Body of pancreas (tissue), 4 donors: Measurements from ENCODE around the gene HJURP. TPM values are rescaled to one million over a fixed set of nuclear protein-coding genes. Genes with fewer than 3 reads are reported as not detected.

Source experiments
- ATAC-seq: fragments of 150-250 bp; one replicate; pipeline ENCODE4 v1.9.1; 2016
- DNase-seq, 4 donors: peaks; one replicate each; pipeline ENCODE4 v3.0.0-alpha.2; 2019
- H3K27ac ChIP-seq, 4 donors: fragments of 200-600 bp; sonication (generic); 1 replicate in 3 of 4; 2 replicates in 1 of 4; pipeline versions ENCODE4 v1.5.1 to v1.6.1; 2016 to 2019; ENCODE audit warnings: mild to moderate bottlenecking in 1 of 4, mixed read lengths in 1 of 4, moderate library complexity in 1 of 4
- H3K27me3 ChIP-seq, 2 donors: fragments of 200-600 bp; sonication (generic); one replicate each; pipeline ENCODE4 v1.6.0; 2016; ENCODE audit warnings: mild to moderate bottlenecking in 1 of 2
- H3K36me3 ChIP-seq, 2 donors: fragments of 200-600 bp; sonication (generic); replicated peaks in 1 of 2; 2 replicates each; pipeline ENCODE4 v1.5.1; 2016; ENCODE audit warnings: low read depth in 2 of 2; ENCODE audit not compliant: insufficient read depth in 1 of 2
- H3K4me1 ChIP-seq: fragments of 200-600 bp; sonication (generic); one replicate; pipeline ENCODE4 v1.6.0; 2016
- H3K4me3 ChIP-seq, 2 donors: fragments of 200-600 bp; sonication (generic); 1 replicate in 1 of 2; 2 replicates in 1 of 2; pipeline ENCODE4 v1.5.1; 2016 to 2019
- H3K9me3 ChIP-seq, 3 donors: fragments of 200-600 bp; sonication (generic); 1 replicate in 2 of 3; 2 replicates in 1 of 3; pipeline ENCODE4 v1.5.1; 2016
- CTCF ChIP-seq, 7 experiments: fragments of 450-650 bp in 4 of 7; fragments of 200-600 bp in 3 of 7; sonication (generic) in 3 of 7; IDR thresholded peaks; one replicate each; pipeline ENCODE4 v1.5.1; 2016 to 2019; ENCODE audit warnings: antibody characterized with exemption in 7 of 7
- POLR2A ChIP-seq, 3 donors: fragments of 450-650 bp; IDR thresholded peaks; one replicate each; pipeline ENCODE4 v1.6.1; 2016; ENCODE audit warnings: antibody characterized with exemption in 3 of 3, mild to moderate bottlenecking in 2 of 3
- WGBS, 2 donors: methylation state at CpG; one replicate each; pipeline ENCODE4 v1.1.5; 2017; 5-methylcytosine and 5-hydroxymethylcytosine counted together
- intact Hi-C: fragments of 100-400 bp; cut with DNase I; formaldehyde crosslinking; loops from one replicate; pipeline ENCODE4 v1.15.1; 2023
- total RNA-seq, 2 donors: library from RNA; depleted of rRNA; stranded (reverse); fragments of >200 nt; gene quantifications; one replicate each; pipeline ENCODE4 v1.1.0, GENCODE V29; 2016

The HJURP gene
- total RNA-seq, 2 donors from 2014 or later = 3.6 TPM; not detected in 1

GRCh38 chr2:233791151-233791882, 63.0 kb downstream of the HJURP start:
- H3K36me3 ChIP-seq = no peaks in the 10 kb centered on the region
- ATAC-seq (no peak), DNase-seq (no peak)
- no peak overlapping the region for H3K4me3 ChIP-seq
- TF ChIP-seq POLR2A (IDR thresholded peaks at IDR 0.05) = no peak
- TF ChIP-seq CTCF (IDR thresholded peaks at IDR 0.05) = no peak
- intact Hi-C loops = no loop called here
- H3K9me3 ChIP-seq = no peaks in the 10 kb centered on the region
- no peaks in the 10 kb centered on the region for H3K4me1 ChIP-seq
- H3K27ac ChIP-seq = no peak overlapping the region
- 64 to 75% methylated on average over 18 of the region's 18 CpGs for WGBS, 2 donors
- H3K27me3 ChIP-seq = no peaks in the 10 kb centered on the region

GRCh38 chr2:233789554-233789953, 64.8 kb downstream of the HJURP start:
- DNase-seq (no peak), ATAC-seq (no peak)
- Histone ChIP-seq H3K9me3 (no peaks in the 10 kb centered on the region), H3K4me1 (no peaks in the 10 kb centered on the region), H3K27me3 (no peaks in the 10 kb centered on the region), H3K36me3 (no peaks in the 10 kb centered on the region), H3K4me3 (no peak overlapping the region), H3K27ac (no peak overlapping the region)
- whole genome bisulfite sequencing, 2 donors = 84 to 87% methylated on average over 6 to 7 of the region's 7 CpGs
- intact Hi-C loops = no loop called here
- no peak for TF ChIP-seq POLR2A (IDR thresholded peaks at IDR 0.05)
- no peak for TF ChIP-seq CTCF (IDR thresholded peaks at IDR 0.05)

Other genes starting within 250 kb of the HJURP start
- not detected for gene UGT1A8, start 236.9 kb downstream of the HJURP start, total RNA-seq
- gene UGT1A10, start 218.1 kb downstream of the HJURP start, total RNA-seq = under 1 TPM; 0.52 to 0.99 TPM
- not detected for gene UGT1A9, start 182.6 kb downstream of the HJURP start, total RNA-seq
- not detected for gene UGT1A7, start 172.6 kb downstream of the HJURP start, total RNA-seq
- gene UGT1A6, start 161.6 kb downstream of the HJURP start, total RNA-seq = under 1 TPM in 1 of 2 donors, not detected in 1; 0.33 TPM
- gene UGT1A5, start 141.6 kb downstream of the HJURP start, total RNA-seq = not detected
- 1 to 10 TPM in 1 of 2 donors, not detected in 1; 3.3 TPM for gene UGT1A4, start 135.8 kb downstream of the HJURP start, total RNA-seq
- not detected for gene UGT1A3, start 125.5 kb downstream of the HJURP start, total RNA-seq
- not detected for gene UGT1A1, start 94.3 kb downstream of the HJURP start, total RNA-seq
- not detected for gene MROH2A, start 76.2 kb downstream of the HJURP start, total RNA-seq
- gene TRPM8, start 62.8 kb upstream of the HJURP start, total RNA-seq = under 1 TPM in 1 of 2 donors, not detected in 1; 0.78 TPM
- not detected for gene SPP2, start 196.2 kb upstream of the HJURP start, total RNA-seq